ENCODE measurements around the gene ARHGAP24. TPM values are rescaled to one million over a fixed set of nuclear protein-coding genes. Genes with fewer than 3 reads are reported as not detected.

The ARHGAP24 gene
- total RNA-seq, 6 experiments from 2014 or later = 4.0 to 7.3 (median 6.1) TPM

DNA sequence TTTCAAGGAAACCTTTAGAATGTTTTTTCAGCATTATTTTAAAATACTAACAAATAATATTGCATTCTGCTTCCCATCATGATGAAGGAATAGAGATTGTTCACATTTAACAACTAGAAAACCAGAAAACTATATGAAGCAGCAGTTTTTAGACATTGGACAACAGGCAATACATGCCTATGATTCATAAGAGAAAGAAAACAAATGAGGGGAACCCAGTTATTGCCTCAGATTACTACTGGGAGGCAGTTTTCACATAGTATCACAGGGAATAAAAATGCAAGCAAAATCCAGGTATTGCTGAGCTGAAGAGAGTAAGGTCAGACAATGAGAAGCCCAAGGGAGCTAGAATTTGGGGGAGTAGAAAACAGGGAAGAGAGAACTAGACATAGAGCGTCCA is 511.3 kb downstream of the ARHGAP24 start:
- no peaks in the 10 kb centered on the region for H3K4me1 ChIP-seq
- TF ChIP-seq POLR2A (IDR thresholded peaks at IDR 0.05) = no peak
- TF ChIP-seq, protein P1, sequence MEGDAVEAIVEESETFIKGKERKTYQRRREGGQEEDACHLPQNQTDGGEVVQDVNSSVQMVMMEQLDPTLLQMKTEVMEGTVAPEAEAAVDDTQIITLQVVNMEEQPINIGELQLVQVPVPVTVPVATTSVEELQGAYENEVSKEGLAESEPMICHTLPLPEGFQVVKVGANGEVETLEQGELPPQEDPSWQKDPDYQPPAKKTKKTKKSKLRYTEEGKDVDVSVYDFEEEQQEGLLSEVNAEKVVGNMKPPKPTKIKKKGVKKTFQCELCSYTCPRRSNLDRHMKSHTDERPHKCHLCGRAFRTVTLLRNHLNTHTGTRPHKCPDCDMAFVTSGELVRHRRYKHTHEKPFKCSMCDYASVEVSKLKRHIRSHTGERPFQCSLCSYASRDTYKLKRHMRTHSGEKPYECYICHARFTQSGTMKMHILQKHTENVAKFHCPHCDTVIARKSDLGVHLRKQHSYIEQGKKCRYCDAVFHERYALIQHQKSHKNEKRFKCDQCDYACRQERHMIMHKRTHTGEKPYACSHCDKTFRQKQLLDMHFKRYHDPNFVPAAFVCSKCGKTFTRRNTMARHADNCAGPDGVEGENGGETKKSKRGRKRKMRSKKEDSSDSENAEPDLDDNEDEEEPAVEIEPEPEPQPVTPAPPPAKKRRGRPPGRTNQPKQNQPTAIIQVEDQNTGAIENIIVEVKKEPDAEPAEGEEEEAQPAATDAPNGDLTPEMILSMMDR (IDR thresholded peaks at IDR 0.05) = no peak
- no peak for DNase-seq
- WGBS (ENCODE audit: insufficient coverage, low coverage, low lambda C conversion rate, missing lambda C conversion rate) = 89% methylated on average over 1 of the region's 1 CpG
- H3K4me3 ChIP-seq = no peak overlapping the region
- intact Hi-C loops (cut with DNase I) = no loop called here
- H3K36me3 ChIP-seq = no peaks in the 10 kb centered on the region
- no peak overlapping the region for H3K27ac ChIP-seq
- H3K27me3 ChIP-seq = no peaks in the 10 kb centered on the region
- H3K9me3 ChIP-seq = no peaks in the 10 kb centered on the region
- no peak for ATAC-seq

DNA sequence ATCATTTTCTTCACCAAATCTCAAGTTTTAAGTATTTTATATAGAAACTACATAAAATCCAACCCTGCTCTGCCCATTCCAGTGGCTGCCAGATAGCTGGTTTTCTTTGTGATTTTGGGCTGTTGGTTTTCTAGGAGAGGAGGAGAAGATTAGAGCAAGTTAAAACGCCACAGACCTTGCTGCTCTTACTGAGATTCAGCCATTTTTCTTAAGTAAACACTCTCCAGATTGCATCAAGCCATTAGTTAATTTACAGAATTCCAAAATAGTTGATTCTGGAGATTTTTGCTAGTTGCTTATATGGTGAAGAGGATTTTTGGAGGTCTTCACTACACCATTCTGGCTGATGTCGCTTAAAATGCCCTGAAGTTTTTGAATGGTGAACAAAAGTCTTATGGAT is 518.7 kb downstream of the ARHGAP24 start:
- Histone ChIP-seq H3K4me1 (no peaks in the 10 kb centered on the region), H3K4me3 (no peak overlapping the region), H3K27me3 (no peaks in the 10 kb centered on the region), H3K27ac (no peak overlapping the region), H3K9me3 (no peaks in the 10 kb centered on the region), H3K36me3 (no peaks in the 10 kb centered on the region)
- WGBS (ENCODE audit: insufficient coverage, low coverage, low lambda C conversion rate, missing lambda C conversion rate) = 86% methylated on average over 2 of the region's 2 CpGs
- DNase-seq = no peak
- no peak for TF ChIP-seq POLR2A (IDR thresholded peaks at IDR 0.05)
- TF ChIP-seq, protein P1 (IDR thresholded peaks at IDR 0.05) = no peak
- no peak for ATAC-seq
- intact Hi-C loops (cut with DNase I) = no loop called here

DNA sequence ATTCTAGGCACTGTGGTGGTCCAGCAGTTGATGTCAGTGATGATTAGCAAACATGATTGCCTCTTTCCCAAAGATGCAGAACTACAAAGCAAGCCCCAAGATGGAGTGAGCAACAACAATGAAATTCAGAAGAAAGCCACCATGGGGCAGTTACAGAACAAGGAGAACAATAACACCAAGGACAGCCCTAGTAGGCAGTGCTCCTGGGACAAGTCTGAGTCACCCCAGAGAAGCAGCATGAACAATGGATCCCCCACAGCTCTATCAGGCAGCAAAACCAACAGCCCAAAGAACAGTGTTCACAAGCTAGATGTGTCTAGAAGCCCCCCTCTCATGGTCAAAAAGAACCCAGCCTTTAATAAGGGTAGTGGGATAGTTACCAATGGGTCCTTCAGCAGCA is 519.6 kb downstream of the ARHGAP24 start:
- intact Hi-C loops (cut with DNase I) = no loop called here
- H3K36me3 ChIP-seq = no peaks in the 10 kb centered on the region
- H3K4me1 ChIP-seq = no peaks in the 10 kb centered on the region
- no peaks in the 10 kb centered on the region for H3K27me3 ChIP-seq
- no peak for ATAC-seq
- no peak for TF ChIP-seq POLR2A (IDR thresholded peaks at IDR 0.05)
- TF ChIP-seq, protein P1 (IDR thresholded peaks at IDR 0.05) = no peak
- no peaks in the 10 kb centered on the region for H3K9me3 ChIP-seq
- no peak for DNase-seq
- no peak overlapping the region for H3K27ac ChIP-seq
- no peak overlapping the region for H3K4me3 ChIP-seq

GRCh38 chr4:85995361-85995760 is 520.4 kb downstream of the ARHGAP24 start:
- Histone ChIP-seq H3K27ac (no peak overlapping the region), H3K27me3 (no peaks in the 10 kb centered on the region), H3K4me1 (no peaks in the 10 kb centered on the region), H3K36me3 (no peaks in the 10 kb centered on the region), H3K9me3 (no peaks in the 10 kb centered on the region), H3K4me3 (no peak overlapping the region)
- no peak for TF ChIP-seq POLR2A (IDR thresholded peaks at IDR 0.05)
- TF ChIP-seq, protein P1 (IDR thresholded peaks at IDR 0.05) = no peak
- DNase-seq = no peak
- WGBS (ENCODE audit: insufficient coverage, low coverage, low lambda C conversion rate, missing lambda C conversion rate) = 78% methylated on average over 5 of the region's 6 CpGs
- intact Hi-C loops (cut with DNase I) = no loop called here
- no peak for ATAC-seq

- ATAC-seq (no peak), DNase-seq (no peak)
- no peak for TF ChIP-seq POLR2A (IDR thresholded peaks at IDR 0.05)
- TF ChIP-seq, protein P1 (IDR thresholded peaks at IDR 0.05) = no peak
- Histone ChIP-seq H3K27me3 (no peaks in the 10 kb centered on the region), H3K4me1 (no peaks in the 10 kb centered on the region), H3K9me3 (no peaks in the 10 kb centered on the region), H3K27ac (no peak overlapping the region), H3K36me3 (no peaks in the 10 kb centered on the region), H3K4me3 (no peak overlapping the region)
- intact Hi-C loops (cut with DNase I) = no loop called here
- WGBS (ENCODE audit: insufficient coverage, low coverage, low lambda C conversion rate, missing lambda C conversion rate) = 69% methylated on average over 2 of the region's 2 CpGs
Observed at GRCh38 chr4:86001591-86001990, 526.6 kb downstream of the ARHGAP24 start.

Data from right lobe of liver (tissue), 6 donors.